GM23338 (cell line): ENCODE data around the gene MYBL2. TPM values are rescaled to one million over a fixed set of nuclear protein-coding genes. Genes with fewer than 3 reads are reported as not detected.

ENCODE experiments used
- ATAC-seq: fragments of 200-7000 bp; cut with Tn5 transposase; 3 replicates; pipeline ENCODE4 v1.9.1; 2020
- DNase-seq: peaks from one replicate; pipeline ENCODE4 v3.0.0-alpha.2; 2015; ENCODE audit warnings: low spot score
- H2AFZ ChIP-seq: fragments of 200-600 bp; sonication (generic); 2 replicates; pipeline ENCODE4 v1.8.0; 2016; ENCODE audit warnings: antibody characterized with exemption, mild to moderate bottlenecking, moderate library complexity
- H3F3A ChIP-seq: fragments of 200-600 bp; sonication (generic); replicated peaks from 2 replicates; pipeline ENCODE4 v1.8.0; 2017; ENCODE audit warnings: antibody characterized with exemption, mixed run types, low read depth
- H3K27ac ChIP-seq: fragments of 200-600 bp; sonication (generic); 2 replicates; pipeline ENCODE4 v1.6.1; 2016; ENCODE audit warnings: low read depth
- H3K27me3 ChIP-seq: fragments of 200-600 bp; sonication (generic); 2 replicates; pipeline ENCODE4 v1.8.0; 2016; ENCODE audit warnings: mild to moderate bottlenecking, mixed run types, moderate library complexity; ENCODE audit not compliant: insufficient read depth
- H3K36me3 ChIP-seq: fragments of 200-600 bp; sonication (generic); 2 replicates; pipeline ENCODE4 v1.8.0; 2016; ENCODE audit warnings: mild to moderate bottlenecking; ENCODE audit not compliant: insufficient read depth
- H3K4me1 ChIP-seq: fragments of 200-600 bp; sonication (generic); 2 replicates; pipeline ENCODE4 v1.8.0; 2016; ENCODE audit warnings: mild to moderate bottlenecking, moderate library complexity; ENCODE audit not compliant: insufficient read depth
- H3K4me2 ChIP-seq: fragments of 200-600 bp; sonication (generic); 2 replicates; pipeline ENCODE4 v1.7.1; 2017; ENCODE audit warnings: mixed run types
- H3K4me3 ChIP-seq: fragments of 200-600 bp; sonication (generic); 2 replicates; pipeline ENCODE4 v1.6.1; 2016; ENCODE audit warnings: mixed run types
- H3K79me2 ChIP-seq: fragments of 200-600 bp; sonication (generic); replicated peaks from 2 replicates; pipeline ENCODE4 v1.8.0; 2017; ENCODE audit warnings: mild to moderate bottlenecking; ENCODE audit not compliant: insufficient read depth
- H3K9me2 ChIP-seq: fragments of 200-600 bp; sonication (generic); 2 replicates; pipeline ENCODE4 v1.8.0; 2017; ENCODE audit not compliant: insufficient read depth
- H4K20me1 ChIP-seq: fragments of 200-600 bp; sonication (generic); replicated peaks from 2 replicates; pipeline ENCODE4 v1.8.0; 2017; ENCODE audit warnings: mild to moderate bottlenecking; ENCODE audit not compliant: insufficient read depth
- H3K27ac Mint-ChIP-seq: 2 replicates; pipeline ENCODE4 v1.8.0; 2020; ENCODE audit warnings: inconsistent platforms, mild to moderate bottlenecking, moderate library complexity, mixed read lengths
- H3K27me3 Mint-ChIP-seq: 3 replicates; pipeline ENCODE4 v1.8.0; 2022; ENCODE audit warnings: low read depth, mild to moderate bottlenecking, moderate library complexity, mixed read lengths, inconsistent platforms; ENCODE audit not compliant: insufficient read depth, poor library complexity
- H3K36me3 Mint-ChIP-seq: 3 replicates; pipeline ENCODE4 v1.8.0; 2021; ENCODE audit warnings: low read depth, mild to moderate bottlenecking, inconsistent platforms, moderate library complexity, mixed read lengths
- H3K4me1 Mint-ChIP-seq: 3 replicates; pipeline ENCODE4 v1.8.0; 2020; ENCODE audit warnings: mild to moderate bottlenecking, inconsistent platforms, mixed read lengths
- H3K4me3 Mint-ChIP-seq: 3 replicates; pipeline ENCODE4 v1.8.0; 2021; ENCODE audit warnings: moderate library complexity, mild to moderate bottlenecking, inconsistent platforms, mixed read lengths
- H3K9me3 Mint-ChIP-seq: 3 replicates; pipeline ENCODE4 v1.8.0; 2020; ENCODE audit warnings: moderate library complexity, mild to moderate bottlenecking, inconsistent platforms, mixed read lengths
- EZH2 ChIP-seq: fragments of 200-600 bp; sonication (generic); IDR thresholded peaks from one replicate; pipeline ENCODE4 v1.8.0; 2017; ENCODE audit warnings: antibody characterized with exemption, mild to moderate bottlenecking, low read depth; ENCODE audit not compliant: unreplicated experiment
- EZH2phosphoT487 ChIP-seq: fragments of 200-600 bp; sonication (generic); IDR thresholded peaks from one replicate; pipeline ENCODE4 v1.8.1; 2018; ENCODE audit warnings: antibody characterized with exemption; ENCODE audit not compliant: unreplicated experiment
- JUNB ChIP-seq: IDR thresholded peaks from one replicate; pipeline ENCODE4 v1.6.1; 2016; ENCODE audit warnings: antibody characterized with exemption; ENCODE audit not compliant: unreplicated experiment
- POLR2AphosphoS5 ChIP-seq: IDR thresholded peaks from 2 replicates; pipeline ENCODE4 v1.6.1; 2016; ENCODE audit warnings: antibody characterized with exemption, low read depth
- STAT1 ChIP-seq: IDR thresholded peaks from one replicate; pipeline ENCODE4 v1.6.1; 2016; ENCODE audit warnings: antibody characterized with exemption; ENCODE audit not compliant: unreplicated experiment
- ZNF114 ChIP-seq: fragments of 250-450 bp; sonication (Bioruptor Pico); IDR thresholded peaks from 2 replicates; pipeline ENCODE4 v1.5.0; 2020; ENCODE audit warnings: mild to moderate bottlenecking, moderate library complexity
- ZNF331 ChIP-seq: fragments of 250-450 bp; sonication (Bioruptor Pico); IDR thresholded peaks from 2 replicates; pipeline ENCODE4 v1.5.0; 2020; ENCODE audit warnings: low read depth, mild to moderate bottlenecking, moderate library complexity
- polyA plus RNA-seq: library from polyadenylated mRNA; unstranded; fragments of >200 nt; fragmentation: Nextera tagmentation; extraction: Ambion mirVana; gene quantifications from 2 replicates; pipeline ENCODE4 v1.2.1, GENCODE V29; 2016
- total RNA-seq: library from RNA; depleted of rRNA; stranded (reverse); fragments of >200 nt; shearing (Covaris generic); gene quantifications from 2 replicates; pipeline ENCODE4 v1.2.3, GENCODE V29; 2014
- TF ChIP-seq, protein P1 (sequence below): IDR thresholded peaks from one replicate; pipeline ENCODE4 v1.6.1; 2018; ENCODE audit warnings: antibody characterized with exemption; ENCODE audit not compliant: unreplicated experiment
- TF ChIP-seq, protein P2 (sequence below): IDR thresholded peaks from 2 replicates; pipeline ENCODE4 v1.6.1; 2016; ENCODE audit warnings: antibody characterized with exemption
- TF ChIP-seq, protein P3 (sequence below), 2 experiments: fragments of 200-600 bp in 1 of 2; sonication (generic) in 1 of 2; conservative IDR thresholded peaks; 2 replicates each; pipeline versions ENCODE4 v1.5.1 to v1.6.1; 2016 to 2017; ENCODE audit warnings: antibody characterized with exemption in 2 of 2, low read depth in 2 of 2, mild to moderate bottlenecking in 2 of 2, moderate library complexity in 1 of 2
- TF ChIP-seq, protein P4 (sequence below): fragments of 250-450 bp; sonication (Bioruptor Pico); IDR thresholded peaks from 2 replicates; pipeline ENCODE4 v1.5.0; 2020; ENCODE audit warnings: mild to moderate bottlenecking, moderate library complexity

The MYBL2 gene
- total and polyA plus RNA-seq, 2 experiments from 2014 or later: 72.3 to 131 TPM

DNA sequence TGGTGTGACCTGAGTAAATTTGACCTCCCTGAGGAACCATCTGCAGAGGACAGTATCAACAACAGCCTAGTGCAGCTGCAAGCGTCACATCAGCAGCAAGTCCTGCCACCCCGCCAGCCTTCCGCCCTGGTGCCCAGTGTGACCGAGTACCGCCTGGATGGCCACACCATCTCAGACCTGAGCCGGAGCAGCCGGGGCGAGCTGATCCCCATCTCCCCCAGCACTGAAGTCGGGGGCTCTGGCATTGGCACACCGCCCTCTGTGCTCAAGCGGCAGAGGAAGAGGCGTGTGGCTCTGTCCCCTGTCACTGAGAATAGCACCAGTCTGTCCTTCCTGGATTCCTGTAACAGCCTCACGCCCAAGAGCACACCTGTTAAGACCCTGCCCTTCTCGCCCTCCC lies 35.6 kb downstream of the MYBL2 start:
- TF ChIP-seq STAT1 (no peak), POLR2AphosphoS5 (no peak), ZNF331 (CRISPR knock-in tag) (no peak), EZH2 (no peak), EZH2phosphoT487 (no peak), ZNF114 (no peak), JUNB (no peak)
- TF ChIP-seq, protein P1, sequence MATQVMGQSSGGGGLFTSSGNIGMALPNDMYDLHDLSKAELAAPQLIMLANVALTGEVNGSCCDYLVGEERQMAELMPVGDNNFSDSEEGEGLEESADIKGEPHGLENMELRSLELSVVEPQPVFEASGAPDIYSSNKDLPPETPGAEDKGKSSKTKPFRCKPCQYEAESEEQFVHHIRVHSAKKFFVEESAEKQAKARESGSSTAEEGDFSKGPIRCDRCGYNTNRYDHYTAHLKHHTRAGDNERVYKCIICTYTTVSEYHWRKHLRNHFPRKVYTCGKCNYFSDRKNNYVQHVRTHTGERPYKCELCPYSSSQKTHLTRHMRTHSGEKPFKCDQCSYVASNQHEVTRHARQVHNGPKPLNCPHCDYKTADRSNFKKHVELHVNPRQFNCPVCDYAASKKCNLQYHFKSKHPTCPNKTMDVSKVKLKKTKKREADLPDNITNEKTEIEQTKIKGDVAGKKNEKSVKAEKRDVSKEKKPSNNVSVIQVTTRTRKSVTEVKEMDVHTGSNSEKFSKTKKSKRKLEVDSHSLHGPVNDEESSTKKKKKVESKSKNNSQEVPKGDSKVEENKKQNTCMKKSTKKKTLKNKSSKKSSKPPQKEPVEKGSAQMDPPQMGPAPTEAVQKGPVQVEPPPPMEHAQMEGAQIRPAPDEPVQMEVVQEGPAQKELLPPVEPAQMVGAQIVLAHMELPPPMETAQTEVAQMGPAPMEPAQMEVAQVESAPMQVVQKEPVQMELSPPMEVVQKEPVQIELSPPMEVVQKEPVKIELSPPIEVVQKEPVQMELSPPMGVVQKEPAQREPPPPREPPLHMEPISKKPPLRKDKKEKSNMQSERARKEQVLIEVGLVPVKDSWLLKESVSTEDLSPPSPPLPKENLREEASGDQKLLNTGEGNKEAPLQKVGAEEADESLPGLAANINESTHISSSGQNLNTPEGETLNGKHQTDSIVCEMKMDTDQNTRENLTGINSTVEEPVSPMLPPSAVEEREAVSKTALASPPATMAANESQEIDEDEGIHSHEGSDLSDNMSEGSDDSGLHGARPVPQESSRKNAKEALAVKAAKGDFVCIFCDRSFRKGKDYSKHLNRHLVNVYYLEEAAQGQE: no peak
- TF ChIP-seq, protein P2, sequence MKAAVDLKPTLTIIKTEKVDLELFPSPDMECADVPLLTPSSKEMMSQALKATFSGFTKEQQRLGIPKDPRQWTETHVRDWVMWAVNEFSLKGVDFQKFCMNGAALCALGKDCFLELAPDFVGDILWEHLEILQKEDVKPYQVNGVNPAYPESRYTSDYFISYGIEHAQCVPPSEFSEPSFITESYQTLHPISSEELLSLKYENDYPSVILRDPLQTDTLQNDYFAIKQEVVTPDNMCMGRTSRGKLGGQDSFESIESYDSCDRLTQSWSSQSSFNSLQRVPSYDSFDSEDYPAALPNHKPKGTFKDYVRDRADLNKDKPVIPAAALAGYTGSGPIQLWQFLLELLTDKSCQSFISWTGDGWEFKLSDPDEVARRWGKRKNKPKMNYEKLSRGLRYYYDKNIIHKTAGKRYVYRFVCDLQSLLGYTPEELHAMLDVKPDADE: no peak
- TF ChIP-seq, protein P3, sequence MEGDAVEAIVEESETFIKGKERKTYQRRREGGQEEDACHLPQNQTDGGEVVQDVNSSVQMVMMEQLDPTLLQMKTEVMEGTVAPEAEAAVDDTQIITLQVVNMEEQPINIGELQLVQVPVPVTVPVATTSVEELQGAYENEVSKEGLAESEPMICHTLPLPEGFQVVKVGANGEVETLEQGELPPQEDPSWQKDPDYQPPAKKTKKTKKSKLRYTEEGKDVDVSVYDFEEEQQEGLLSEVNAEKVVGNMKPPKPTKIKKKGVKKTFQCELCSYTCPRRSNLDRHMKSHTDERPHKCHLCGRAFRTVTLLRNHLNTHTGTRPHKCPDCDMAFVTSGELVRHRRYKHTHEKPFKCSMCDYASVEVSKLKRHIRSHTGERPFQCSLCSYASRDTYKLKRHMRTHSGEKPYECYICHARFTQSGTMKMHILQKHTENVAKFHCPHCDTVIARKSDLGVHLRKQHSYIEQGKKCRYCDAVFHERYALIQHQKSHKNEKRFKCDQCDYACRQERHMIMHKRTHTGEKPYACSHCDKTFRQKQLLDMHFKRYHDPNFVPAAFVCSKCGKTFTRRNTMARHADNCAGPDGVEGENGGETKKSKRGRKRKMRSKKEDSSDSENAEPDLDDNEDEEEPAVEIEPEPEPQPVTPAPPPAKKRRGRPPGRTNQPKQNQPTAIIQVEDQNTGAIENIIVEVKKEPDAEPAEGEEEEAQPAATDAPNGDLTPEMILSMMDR (conservative IDR thresholded peaks at IDR 0.05; ENCODE audit: low read depth in 2 of 2): no peak
- TF ChIP-seq, protein P4, sequence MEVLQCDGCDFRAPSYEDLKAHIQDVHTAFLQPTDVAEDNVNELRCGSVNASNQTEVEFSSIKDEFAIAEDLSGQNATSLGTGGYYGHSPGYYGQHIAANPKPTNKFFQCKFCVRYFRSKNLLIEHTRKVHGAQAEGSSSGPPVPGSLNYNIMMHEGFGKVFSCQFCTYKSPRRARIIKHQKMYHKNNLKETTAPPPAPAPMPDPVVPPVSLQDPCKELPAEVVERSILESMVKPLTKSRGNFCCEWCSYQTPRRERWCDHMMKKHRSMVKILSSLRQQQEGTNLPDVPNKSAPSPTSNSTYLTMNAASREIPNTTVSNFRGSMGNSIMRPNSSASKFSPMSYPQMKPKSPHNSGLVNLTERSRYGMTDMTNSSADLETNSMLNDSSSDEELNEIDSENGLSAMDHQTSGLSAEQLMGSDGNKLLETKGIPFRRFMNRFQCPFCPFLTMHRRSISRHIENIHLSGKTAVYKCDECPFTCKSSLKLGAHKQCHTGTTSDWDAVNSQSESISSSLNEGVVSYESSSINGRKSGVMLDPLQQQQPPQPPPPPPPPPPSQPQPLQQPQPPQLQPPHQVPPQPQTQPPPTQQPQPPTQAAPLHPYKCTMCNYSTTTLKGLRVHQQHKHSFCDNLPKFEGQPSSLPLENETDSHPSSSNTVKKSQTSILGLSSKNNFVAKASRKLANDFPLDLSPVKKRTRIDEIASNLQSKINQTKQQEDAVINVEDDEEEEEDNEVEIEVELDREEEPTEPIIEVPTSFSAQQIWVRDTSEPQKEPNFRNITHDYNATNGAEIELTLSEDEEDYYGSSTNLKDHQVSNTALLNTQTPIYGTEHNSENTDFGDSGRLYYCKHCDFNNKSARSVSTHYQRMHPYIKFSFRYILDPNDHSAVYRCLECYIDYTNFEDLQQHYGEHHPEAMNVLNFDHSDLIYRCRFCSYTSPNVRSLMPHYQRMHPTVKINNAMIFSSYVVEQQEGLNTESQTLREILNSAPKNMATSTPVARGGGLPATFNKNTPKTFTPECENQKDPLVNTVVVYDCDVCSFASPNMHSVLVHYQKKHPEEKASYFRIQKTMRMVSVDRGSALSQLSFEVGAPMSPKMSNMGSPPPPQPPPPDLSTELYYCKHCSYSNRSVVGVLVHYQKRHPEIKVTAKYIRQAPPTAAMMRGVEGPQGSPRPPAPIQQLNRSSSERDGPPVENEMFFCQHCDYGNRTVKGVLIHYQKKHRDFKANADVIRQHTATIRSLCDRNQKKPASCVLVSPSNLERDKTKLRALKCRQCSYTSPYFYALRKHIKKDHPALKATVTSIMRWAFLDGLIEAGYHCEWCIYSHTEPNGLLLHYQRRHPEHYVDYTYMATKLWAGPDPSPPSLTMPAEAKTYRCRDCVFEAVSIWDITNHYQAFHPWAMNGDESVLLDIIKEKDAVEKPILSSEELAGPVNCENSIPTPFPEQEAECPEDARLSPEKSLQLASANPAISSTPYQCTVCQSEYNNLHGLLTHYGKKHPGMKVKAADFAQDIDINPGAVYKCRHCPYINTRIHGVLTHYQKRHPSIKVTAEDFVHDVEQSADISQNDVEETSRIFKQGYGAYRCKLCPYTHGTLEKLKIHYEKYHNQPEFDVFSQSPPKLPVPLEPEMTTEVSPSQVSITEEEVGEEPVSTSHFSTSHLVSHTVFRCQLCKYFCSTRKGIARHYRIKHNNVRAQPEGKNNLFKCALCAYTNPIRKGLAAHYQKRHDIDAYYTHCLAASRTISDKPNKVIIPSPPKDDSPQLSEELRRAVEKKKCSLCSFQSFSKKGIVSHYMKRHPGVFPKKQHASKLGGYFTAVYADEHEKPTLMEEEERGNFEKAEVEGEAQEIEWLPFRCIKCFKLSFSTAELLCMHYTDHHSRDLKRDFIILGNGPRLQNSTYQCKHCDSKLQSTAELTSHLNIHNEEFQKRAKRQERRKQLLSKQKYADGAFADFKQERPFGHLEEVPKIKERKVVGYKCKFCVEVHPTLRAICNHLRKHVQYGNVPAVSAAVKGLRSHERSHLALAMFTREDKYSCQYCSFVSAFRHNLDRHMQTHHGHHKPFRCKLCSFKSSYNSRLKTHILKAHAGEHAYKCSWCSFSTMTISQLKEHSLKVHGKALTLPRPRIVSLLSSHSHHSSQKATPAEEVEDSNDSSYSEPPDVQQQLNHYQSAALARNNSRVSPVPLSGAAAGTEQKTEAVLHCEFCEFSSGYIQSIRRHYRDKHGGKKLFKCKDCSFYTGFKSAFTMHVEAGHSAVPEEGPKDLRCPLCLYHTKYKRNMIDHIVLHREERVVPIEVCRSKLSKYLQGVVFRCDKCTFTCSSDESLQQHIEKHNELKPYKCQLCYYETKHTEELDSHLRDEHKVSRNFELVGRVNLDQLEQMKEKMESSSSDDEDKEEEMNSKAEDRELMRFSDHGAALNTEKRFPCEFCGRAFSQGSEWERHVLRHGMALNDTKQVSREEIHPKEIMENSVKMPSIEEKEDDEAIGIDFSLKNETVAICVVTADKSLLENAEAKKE (CRISPR knock-in tag): no peak

More for the DNA sequence above, 35.6 kb downstream of the MYBL2 start:
- no peak overlapping the region for H3K27ac Mint-ChIP-seq
- DNase-seq (no peak), ATAC-seq (no peak)
- no peak overlapping the region for H2AFZ ChIP-seq
- peaks cover 27% of the 10 kb centered on the region for H3K36me3 ChIP-seq
- no peak overlapping the region for H3K4me3 Mint-ChIP-seq
- peaks cover 6% of the 10 kb centered on the region for H3K27me3 Mint-ChIP-seq
- H3K4me1 ChIP-seq: no peaks in the 10 kb centered on the region
- peaks cover 68% of the 10 kb centered on the region for H3K36me3 Mint-ChIP-seq
- H3K79me2 ChIP-seq: peaks cover 5% of the 10 kb centered on the region
- H3K9me2 ChIP-seq: no peaks in the 10 kb centered on the region
- H3K27ac ChIP-seq: no peak overlapping the region
- no peaks in the 10 kb centered on the region for H3K27me3 ChIP-seq
- no peak overlapping the region for H3K4me2 ChIP-seq
- H3K4me3 ChIP-seq: no peak overlapping the region
- H3K9me3 Mint-ChIP-seq: no peaks in the 10 kb centered on the region
- no peaks in the 10 kb centered on the region for H3F3A ChIP-seq
- H4K20me1 ChIP-seq: no peaks in the 10 kb centered on the region
- no peaks in the 10 kb centered on the region for H3K4me1 Mint-ChIP-seq
